Effector memory CD8-positive, alpha-beta T cell (primary cell): ENCODE measurements around the gene BRSK2.
A peak's percentile ranks its signal among the peaks of the same experiment; 100 is the strongest.
"Not testable (repeated sequence)": the region's sequence is repeated elsewhere in the genome, so short reads cannot be mapped to it uniquely, and the experiment has no call there.

Experiments used
- ATAC-seq: fragments of 150-1000 bp; cut with Tn5 transposase; replicated peaks from 2 replicates; pipeline ENCODE4 v1.10.0; 2021; ENCODE audit warnings: mild to moderate bottlenecking, moderate library complexity
- DNase-seq, 3 experiments: peaks; one replicate each; pipeline ENCODE4 v3.0.0; 2021
- H3K27ac Mint-ChIP-seq, 2 donors: one replicate each; pipeline ENCODE4 v1.8.0; 2022; ENCODE audit warnings: mild to moderate bottlenecking in 2 of 2, mixed read lengths in 2 of 2, moderate library complexity in 2 of 2
- H3K27me3 Mint-ChIP-seq, 2 donors: one replicate each; pipeline ENCODE4 v1.8.0; 2022; ENCODE audit warnings: mixed read lengths in 2 of 2
- H3K36me3 Mint-ChIP-seq: one replicate; pipeline ENCODE4 v1.8.0; 2022; ENCODE audit warnings: mild to moderate bottlenecking, moderate library complexity, mixed read lengths; ENCODE audit not compliant: insufficient read depth
- H3K4me1 Mint-ChIP-seq, 2 donors: one replicate each; pipeline ENCODE4 v1.8.0; 2022; ENCODE audit warnings: low read depth in 2 of 2, mixed read lengths in 2 of 2
- H3K4me3 Mint-ChIP-seq, 2 donors: one replicate each; pipeline ENCODE4 v1.8.0; 2022; ENCODE audit warnings: mild to moderate bottlenecking in 2 of 2, mixed read lengths in 2 of 2, moderate library complexity in 2 of 2
- H3K9me3 Mint-ChIP-seq, 2 donors: one replicate each; pipeline ENCODE4 v1.8.0; 2022; ENCODE audit warnings: mixed read lengths in 2 of 2

Gene BRSK2

DNA sequence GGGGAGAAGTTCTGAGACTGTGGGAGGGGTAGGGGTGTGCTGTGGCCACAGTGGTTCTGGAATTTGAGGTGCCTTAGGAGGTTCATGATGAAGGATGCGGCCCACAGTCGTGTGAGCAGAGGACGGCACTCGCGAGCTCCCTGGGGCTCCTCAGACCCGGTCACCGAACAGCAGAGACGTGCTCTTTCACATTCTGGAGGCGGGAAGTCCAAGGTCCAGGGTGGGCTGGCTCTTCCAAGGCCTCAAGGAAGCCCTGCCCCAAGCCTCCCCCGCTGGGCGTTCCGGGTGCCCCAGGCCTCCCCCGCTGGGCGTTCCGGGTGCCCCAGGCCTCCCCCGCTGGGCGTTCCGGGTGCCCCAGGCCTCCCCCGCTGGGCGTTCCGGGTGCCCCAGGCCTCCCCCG lies 33.7 kb downstream of the BRSK2 start:
- DNase-seq, H3K4me3 Mint-ChIP-seq, ATAC-seq, H3K27ac Mint-ChIP-seq, H3K9me3 Mint-ChIP-seq, H3K4me1 Mint-ChIP-seq, H3K36me3 Mint-ChIP-seq: not testable (repeated sequence)
- peaks cover 0 to 17% of the 10 kb centered on the region in 2 donors for H3K27me3 Mint-ChIP-seq

DNA sequence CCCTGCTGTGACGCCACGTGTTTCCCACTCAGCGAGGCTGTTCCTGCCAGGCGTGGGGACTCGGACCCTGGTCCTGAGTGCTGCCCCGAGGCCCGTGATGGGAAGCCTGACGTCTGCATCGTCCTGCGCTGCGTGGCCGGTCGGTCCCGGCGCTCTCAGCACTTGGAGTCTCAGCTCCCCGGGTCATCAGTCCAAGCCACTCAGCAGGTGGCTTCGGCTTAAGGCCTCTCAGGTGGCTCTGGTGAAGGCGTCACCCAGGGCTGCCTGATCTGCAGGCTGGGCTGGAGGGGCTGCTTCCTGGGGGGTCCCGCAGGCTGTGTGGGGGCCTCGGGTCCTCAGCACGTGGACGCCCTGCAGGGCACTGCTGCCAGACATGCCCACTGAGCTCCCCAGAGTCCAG lies 35.3 kb downstream of the BRSK2 start:
- Mint-ChIP-seq H3K4me3 (no peak overlapping the region), H3K27ac (no peak overlapping the region)

DNA sequence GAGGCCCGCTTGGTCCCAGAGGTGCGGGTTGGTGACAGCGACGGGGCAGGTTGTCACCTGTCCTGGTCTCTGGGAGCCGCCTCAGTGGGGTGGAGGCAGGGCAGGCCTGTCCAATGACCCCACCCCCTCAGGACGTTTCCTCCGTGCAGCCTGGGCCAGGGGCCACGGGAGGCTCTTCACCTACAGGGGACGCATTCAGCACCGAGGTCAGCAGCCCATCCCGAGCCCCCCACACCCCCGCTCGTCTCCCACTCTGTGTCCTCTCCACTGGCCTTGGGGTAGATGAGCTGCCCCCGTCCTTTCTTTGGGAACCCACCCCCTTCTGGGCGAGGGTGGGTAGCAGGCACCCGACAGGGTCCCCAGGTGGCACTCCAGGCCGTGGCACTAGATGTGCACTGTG lies 35.7 kb downstream of the BRSK2 start:
- Mint-ChIP-seq H3K27me3 (peaks cover 0 to 17% of the 10 kb centered on the region in 2 donors), H3K4me1 (no peaks in the 10 kb centered on the region), H3K4me3 (no peak overlapping the region), H3K27ac (no peak overlapping the region), H3K36me3 (no peaks in the 10 kb centered on the region), H3K9me3 (no peaks in the 10 kb centered on the region)
- ATAC-seq (no peak), DNase-seq (no peak)

More for the DNA sequence above, 35.3 kb downstream of the BRSK2 start:
- H3K27me3 Mint-ChIP-seq, result peaks cover 0 to 17% of the 10 kb centered on the region in 2 donors
- H3K9me3 Mint-ChIP-seq, result no peaks in the 10 kb centered on the region
- H3K4me1 Mint-ChIP-seq, result no peaks in the 10 kb centered on the region
- DNase-seq (no peak), ATAC-seq (no peak)
- H3K36me3 Mint-ChIP-seq, result no peaks in the 10 kb centered on the region

DNA sequence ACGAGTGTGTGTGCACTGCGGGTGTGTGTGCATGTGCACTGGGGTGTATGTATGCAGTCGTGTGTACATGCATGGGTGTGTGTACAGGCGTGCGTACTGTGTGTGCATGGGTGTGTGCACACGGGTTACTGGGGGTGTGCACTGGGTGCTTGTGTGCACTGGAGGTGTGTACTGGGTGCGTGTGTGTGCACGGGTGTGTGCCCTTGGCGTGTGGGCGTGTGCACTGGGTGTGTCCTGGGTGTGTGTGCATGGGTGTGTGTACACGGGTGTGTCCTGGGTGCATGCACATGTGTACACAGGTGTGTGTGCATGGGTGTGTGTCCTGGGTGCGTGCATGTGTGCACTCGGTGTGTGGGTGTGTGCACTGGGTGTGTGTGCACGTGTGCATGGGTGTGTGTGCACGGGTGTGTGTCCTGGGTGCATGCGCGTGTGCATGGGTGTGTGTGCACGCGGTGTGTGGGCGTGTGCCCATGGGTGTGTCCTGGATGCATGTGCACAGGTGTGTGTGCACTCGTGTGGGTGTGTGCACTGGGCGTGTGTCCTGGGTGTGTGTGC lies 39.1 kb downstream of the BRSK2 start:
- ATAC-seq, result no peak
- Mint-ChIP-seq H3K36me3 (no peaks in the 10 kb centered on the region), H3K27ac (no peak overlapping the region)

DNA sequence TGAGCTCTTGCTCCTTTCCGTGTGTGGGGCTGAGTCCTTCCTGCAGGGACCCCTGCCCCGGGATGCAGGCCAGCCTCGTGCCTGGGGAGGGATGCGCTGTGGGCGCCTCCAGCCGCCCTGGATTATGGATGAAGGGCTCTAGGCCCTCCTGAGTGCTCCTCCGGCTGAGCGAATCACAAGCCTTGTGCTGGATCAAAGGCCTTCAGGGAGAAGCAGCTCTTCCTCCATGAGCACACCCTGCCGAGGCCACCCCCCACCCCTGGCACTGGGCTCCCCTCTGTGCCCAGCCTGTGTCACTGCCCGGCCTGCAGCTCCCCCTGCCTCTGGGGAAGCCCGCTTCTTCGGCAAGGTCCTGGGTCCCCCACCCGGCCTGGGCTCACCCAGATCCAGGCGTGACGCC lies 43.8 kb downstream of the BRSK2 start:
- H3K27ac Mint-ChIP-seq, result no peak overlapping the region
- H3K9me3 Mint-ChIP-seq, result no peaks in the 10 kb centered on the region
- DNase-seq (no peak), ATAC-seq (no peak)
- H3K4me3 Mint-ChIP-seq, result no peak overlapping the region
- peaks cover 0 to 9% of the 10 kb centered on the region in 2 donors for H3K27me3 Mint-ChIP-seq
- no peaks in the 10 kb centered on the region for H3K4me1 Mint-ChIP-seq
- H3K36me3 Mint-ChIP-seq, result peaks cover 3% of the 10 kb centered on the region

More for the DNA sequence above, 39.1 kb downstream of the BRSK2 start:
- Mint-ChIP-seq H3K27me3 (peaks cover 0 to 10% of the 10 kb centered on the region in 2 donors), H3K4me1 (no peaks in the 10 kb centered on the region), H3K9me3 (no peaks in the 10 kb centered on the region), H3K4me3 (no peak overlapping the region)
- no peak for DNase-seq

DNA sequence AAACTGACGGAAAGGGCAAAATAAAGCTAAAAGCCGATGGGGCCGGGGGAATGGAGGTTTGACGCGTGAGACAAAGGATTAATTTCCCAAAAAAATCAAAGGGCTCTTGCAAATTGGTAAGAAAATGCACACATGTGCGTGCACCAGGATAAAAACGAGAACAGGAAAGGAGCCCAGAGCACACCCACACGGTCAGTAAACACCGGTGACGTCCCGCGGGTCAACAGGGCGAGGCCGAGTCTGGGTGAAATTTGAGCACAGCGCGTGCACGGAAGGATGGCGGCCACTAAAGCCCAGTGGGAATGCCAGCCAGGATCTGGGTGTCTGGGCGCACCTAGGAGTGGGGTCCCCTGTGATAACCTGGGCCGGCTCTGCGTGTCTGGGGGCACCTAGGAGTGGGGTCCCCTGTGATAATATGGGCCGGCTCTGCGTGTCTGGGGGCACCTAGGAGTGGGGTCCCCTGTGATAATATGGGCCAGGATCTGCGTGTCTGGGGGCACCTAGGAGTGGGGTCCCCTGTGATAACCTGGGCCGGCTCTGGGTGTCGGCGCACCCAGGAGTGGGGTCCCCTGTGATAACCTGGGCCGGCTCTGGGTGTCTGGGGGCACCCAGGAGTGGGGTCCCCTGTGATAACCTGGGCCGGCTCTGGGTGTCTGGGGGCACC lies 44.4 kb downstream of the BRSK2 start:
- Mint-ChIP-seq H3K27ac (no peak overlapping the region), H3K27me3 (peaks cover 0 to 9% of the 10 kb centered on the region in 2 donors), H3K9me3 (no peaks in the 10 kb centered on the region), H3K36me3 (peaks cover 3% of the 10 kb centered on the region), H3K4me3 (no peak overlapping the region), H3K4me1 (no peaks in the 10 kb centered on the region)
- ATAC-seq (no peak), DNase-seq (no peak)

DNA sequence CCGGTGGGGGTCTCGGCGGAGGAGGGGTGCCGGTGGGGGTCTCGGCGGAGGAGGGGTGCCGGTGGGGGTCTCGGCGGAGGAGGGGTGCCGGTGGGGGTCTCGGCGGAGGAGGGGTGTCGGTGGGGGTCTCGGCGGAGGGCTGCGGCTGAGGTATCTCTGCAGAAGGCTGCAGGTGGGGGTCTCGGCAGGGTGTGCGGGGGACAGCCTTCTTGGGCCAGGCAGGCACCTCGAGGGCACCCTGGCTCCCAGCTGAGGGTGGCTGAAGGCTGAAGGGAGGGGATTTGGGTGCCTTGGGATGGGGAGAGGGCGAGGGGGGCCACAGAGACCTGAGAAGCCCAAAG lies 45.7 kb downstream of the BRSK2 start:
- not testable (repeated sequence) for H3K4me3 Mint-ChIP-seq, DNase-seq, H3K27ac Mint-ChIP-seq, H3K36me3 Mint-ChIP-seq, H3K9me3 Mint-ChIP-seq, ATAC-seq, H3K4me1 Mint-ChIP-seq, H3K27me3 Mint-ChIP-seq

DNA sequence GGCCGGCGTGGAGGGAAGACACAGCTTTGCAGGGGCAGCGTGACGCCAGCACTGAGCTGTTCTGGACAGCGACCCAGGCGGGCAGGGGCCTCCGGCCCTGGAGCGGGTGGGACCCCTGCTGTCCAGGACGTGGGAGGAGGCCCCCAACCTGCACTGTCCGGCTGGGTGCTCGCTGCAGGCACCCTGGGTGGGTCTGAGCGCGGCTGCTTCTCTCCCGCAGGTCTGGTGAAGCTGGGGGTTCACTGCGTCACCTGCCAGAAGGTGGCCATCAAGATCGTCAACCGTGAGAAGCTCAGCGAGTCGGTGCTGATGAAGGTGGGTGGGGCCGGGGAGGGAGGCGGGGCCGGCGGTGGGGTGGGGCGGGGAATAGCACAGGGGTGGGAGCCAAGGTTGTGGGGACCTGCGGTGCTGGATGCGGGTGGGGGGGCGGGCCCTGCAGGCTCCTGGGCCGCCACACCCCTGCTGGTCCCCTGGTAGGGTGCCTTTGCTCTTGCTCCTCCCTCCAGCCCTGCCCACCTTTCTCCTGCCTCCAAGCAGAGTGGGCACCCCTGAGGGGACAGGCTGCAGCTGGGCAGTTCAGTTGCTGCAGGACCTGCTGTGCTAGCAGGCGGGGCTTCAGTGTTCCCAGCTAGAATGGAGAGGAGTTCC lies 46.2 kb downstream of the BRSK2 start:
- DNase-seq (no peak), ATAC-seq (peak; percentile 61)
- Mint-ChIP-seq H3K9me3 (no peaks in the 10 kb centered on the region), H3K36me3 (peaks cover 3% of the 10 kb centered on the region), H3K4me3 (no peak overlapping the region), H3K27ac (no peak overlapping the region), H3K4me1 (peaks cover 0 to 2% of the 10 kb centered on the region in 2 donors), H3K27me3 (peaks cover 0 to 9% of the 10 kb centered on the region in 2 donors)

DNA sequence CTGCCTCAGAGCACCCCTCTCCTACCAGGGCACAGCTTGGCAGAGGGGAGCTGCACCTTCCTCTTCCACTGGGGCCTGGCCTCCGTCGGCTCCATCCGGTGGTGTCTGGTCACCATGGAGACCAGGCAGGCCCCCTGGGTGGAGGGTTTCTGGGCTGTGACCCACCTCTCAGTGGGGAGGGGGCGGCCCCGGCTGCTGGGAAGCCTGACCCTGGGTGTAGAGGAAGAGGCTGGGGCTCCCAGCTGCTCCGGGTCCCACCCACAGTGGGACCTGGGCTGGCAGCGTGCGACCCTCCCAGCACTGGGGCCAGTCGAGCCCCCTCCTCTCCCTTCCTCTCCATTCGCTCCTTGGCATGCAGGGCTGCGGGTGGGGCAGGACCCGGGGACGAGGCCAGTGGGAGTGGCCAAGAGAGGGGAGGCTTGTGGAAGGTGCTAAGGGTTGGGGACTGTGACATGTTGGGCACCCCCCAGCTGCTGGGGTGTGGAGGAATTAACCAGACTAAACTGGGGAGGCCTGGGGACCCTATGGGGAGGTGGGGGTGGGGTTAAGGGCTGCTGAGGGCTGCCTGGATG lies 46.8 kb downstream of the BRSK2 start:
- DNase-seq, result no peak
- H3K27me3 Mint-ChIP-seq, result peaks cover 0 to 9% of the 10 kb centered on the region in 2 donors
- H3K4me3 Mint-ChIP-seq, result no peak overlapping the region
- H3K36me3 Mint-ChIP-seq, result peaks cover 3% of the 10 kb centered on the region
- no peak overlapping the region for H3K27ac Mint-ChIP-seq
- ATAC-seq, result no peak
- H3K9me3 Mint-ChIP-seq, result no peaks in the 10 kb centered on the region
- H3K4me1 Mint-ChIP-seq, result peaks cover 0 to 2% of the 10 kb centered on the region in 2 donors

DNA sequence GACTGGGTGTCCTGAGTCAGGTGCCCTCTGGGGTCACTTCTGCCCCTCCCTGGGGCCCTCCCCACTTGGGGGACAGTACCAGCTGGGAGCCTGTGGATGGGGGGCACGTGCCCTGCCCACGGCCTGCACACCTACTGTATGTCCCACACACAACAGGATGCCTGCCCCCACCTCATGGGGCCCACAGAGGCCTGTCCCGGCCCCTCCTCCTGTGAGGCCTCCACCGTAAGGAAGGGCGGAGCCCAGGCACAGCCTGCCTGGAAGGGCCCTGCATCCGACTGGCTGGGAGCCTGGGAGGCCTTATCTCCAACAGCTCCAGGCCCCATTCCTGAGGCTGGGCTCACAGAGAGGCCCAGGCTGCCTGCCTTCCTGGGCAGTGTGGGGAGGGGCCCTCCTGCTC lies 47.8 kb downstream of the BRSK2 start:
- H3K27me3 Mint-ChIP-seq, result peaks cover 0 to 9% of the 10 kb centered on the region in 2 donors
- no peak overlapping the region for H3K27ac Mint-ChIP-seq

DNA sequence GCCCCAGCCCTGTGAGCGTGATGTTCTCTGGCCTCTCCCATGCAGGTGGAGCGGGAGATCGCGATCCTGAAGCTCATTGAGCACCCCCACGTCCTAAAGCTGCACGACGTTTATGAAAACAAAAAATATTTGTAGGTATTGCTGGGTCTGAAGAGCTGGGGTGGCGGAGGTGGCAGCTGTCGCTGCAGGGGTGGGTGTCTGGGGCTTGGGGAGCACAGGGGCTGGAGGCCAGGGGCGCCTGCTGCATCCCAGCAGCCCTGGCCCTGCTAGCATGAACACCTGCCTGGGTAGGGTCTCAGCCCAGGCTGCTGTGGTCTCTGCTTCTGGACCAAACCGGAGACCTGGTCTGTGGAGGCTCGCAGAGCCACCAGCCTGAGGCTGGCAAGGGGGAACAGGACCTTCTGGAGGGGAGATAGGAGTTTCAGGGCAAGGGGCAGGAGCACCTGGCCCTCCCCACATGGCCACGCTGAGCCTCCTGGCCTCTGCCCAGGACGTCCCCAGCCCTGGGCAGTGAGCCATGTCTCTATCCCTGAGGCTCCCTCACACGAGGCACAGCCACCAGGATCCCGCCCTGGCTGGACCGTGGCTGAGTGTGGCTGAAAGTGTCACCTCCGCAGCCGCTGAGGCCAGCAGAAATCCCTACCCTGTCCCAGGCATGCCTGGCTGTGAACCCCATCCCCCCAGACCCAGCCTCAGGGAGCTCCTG lies 48.7 kb downstream of the BRSK2 start:
- peaks cover 0 to 2% of the 10 kb centered on the region in 2 donors for H3K4me1 Mint-ChIP-seq
- H3K27me3 Mint-ChIP-seq, result peaks cover 0 to 9% of the 10 kb centered on the region in 2 donors
- H3K36me3 Mint-ChIP-seq, result peaks cover 3% of the 10 kb centered on the region
- no peak overlapping the region for H3K4me3 Mint-ChIP-seq
- H3K27ac Mint-ChIP-seq, result no peak overlapping the region
- H3K9me3 Mint-ChIP-seq, result no peaks in the 10 kb centered on the region
- ATAC-seq (no peak), DNase-seq (no peak)

More for the DNA sequence above, 47.8 kb downstream of the BRSK2 start:
- no peak overlapping the region for H3K4me3 Mint-ChIP-seq
- H3K9me3 Mint-ChIP-seq, result no peaks in the 10 kb centered on the region
- peaks cover 3% of the 10 kb centered on the region for H3K36me3 Mint-ChIP-seq
- peaks cover 0 to 2% of the 10 kb centered on the region in 2 donors for H3K4me1 Mint-ChIP-seq
- ATAC-seq, result no peak
- DNase-seq, result no peak

DNA sequence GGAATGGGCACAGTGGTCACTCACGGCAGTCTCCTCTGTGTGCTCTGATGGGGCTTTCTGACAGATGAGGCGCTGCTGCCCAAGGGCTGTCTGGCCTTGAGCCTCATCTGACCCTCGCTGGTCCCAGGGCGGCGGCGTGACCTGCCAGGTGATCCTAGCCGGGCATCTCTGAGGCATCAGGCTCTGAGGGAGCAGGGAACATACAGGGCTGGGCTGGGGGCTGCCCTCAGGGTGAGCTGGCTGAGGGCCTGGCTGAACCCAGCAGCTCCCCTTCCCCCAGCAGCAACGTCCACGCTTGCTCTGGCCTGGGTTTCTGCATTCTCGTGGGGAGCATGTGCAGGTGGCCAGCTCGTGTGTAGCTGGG lies 49.2 kb downstream of the BRSK2 start:
- Mint-ChIP-seq H3K36me3 (peaks cover 7% of the 10 kb centered on the region), H3K27ac (no peak overlapping the region), H3K4me1 (peaks cover 0 to 2% of the 10 kb centered on the region in 2 donors), H3K4me3 (no peak overlapping the region), H3K9me3 (no peaks in the 10 kb centered on the region), H3K27me3 (peaks cover 0 to 9% of the 10 kb centered on the region in 2 donors)
- ATAC-seq (no peak), DNase-seq (no peak)

DNA sequence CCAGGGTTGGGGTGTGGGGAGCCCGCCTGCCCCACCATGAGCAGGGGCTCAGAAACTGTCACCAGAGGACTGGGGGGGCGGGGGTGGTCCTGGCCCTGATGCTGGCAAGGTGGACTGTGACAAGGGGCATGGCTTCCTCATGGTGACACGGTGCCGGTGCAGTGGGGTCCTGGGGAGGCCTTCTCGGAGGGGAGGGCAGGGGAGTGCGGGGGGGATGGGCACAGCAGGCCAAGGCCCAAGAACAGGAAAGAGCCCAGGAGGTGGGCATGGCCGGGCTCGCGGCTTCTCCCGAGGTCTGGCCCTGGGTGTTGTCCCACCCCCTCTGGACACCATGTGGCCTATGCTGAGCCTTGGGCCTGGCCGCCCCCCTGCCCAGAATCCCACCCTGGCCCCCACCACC lies 49.6 kb downstream of the BRSK2 start:
- H3K4me3 Mint-ChIP-seq, result no peak overlapping the region
- H3K9me3 Mint-ChIP-seq, result no peaks in the 10 kb centered on the region
- peaks cover 0 to 2% of the 10 kb centered on the region in 2 donors for H3K4me1 Mint-ChIP-seq
- peaks cover 7% of the 10 kb centered on the region for H3K36me3 Mint-ChIP-seq
- peak overlapping the region in 1 of 2 donors; percentile 67 for H3K27ac Mint-ChIP-seq
- H3K27me3 Mint-ChIP-seq, result peaks cover 0 to 8% of the 10 kb centered on the region in 2 donors
- DNase-seq (no peak), ATAC-seq (no peak)
